Measurements from ENCODE around the gene DPP6. TPM values are rescaled to one million over a fixed set of nuclear protein-coding genes. Genes with fewer than 3 reads are reported as not detected.

DPP6 gene
- total RNA-seq, 1 donor from 2014 or later: not detected

DNA sequence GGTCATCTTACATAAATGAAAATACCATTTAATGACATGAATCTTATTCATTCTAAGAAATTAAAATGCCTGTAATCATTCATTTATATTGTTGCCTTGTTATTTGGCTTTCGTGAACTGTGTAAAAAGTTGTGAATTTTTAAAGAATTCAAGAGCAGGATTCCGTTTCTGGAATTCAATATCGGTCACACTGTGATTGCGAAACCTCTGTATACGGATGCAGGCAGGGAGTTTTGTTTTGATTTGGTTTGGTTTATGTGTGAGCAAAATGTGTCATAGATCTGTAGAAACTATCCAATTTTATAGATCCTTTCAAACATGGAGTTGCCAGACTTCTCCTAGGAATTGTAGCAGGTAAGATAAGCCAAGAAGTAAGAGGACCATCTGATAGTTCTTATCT is 441.4 kb downstream of the DPP6 start:
- Mint-ChIP-seq H3K9me3 (peaks cover 16% of the 10 kb centered on the region), H3K27ac (no peak overlapping the region), H3K4me3 (ENCODE audit: low read depth) (no peak overlapping the region), H3K4me1 (ENCODE audit: low read depth) (no peaks in the 10 kb centered on the region), H3K27me3 (ENCODE audit: low read depth) (no peaks in the 10 kb centered on the region), H3K36me3 (ENCODE audit: low read depth) (no peaks in the 10 kb centered on the region)
- no peak for DNase-seq (ENCODE audit: low spot score)
- intact Hi-C loops (cut with micrococcal nuclease): no loop called here

DNA sequence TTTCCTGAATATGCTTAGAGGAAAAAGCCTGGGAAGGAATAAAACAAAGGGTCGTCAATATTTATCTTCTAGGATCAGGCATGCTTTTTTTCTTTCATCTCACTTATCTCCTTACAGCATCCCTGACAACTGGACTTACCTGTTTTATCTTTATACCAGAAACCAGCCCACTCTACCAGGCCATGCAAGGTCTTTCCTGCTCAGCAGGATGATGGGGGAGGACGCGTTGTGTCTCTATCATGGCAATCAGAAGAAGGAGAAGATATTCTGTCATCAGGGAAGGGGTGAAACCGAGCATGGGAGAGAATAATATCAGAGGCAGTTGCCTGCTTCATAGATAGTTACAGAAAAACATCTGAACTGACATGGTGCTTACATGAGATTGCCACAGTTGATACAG is 445.6 kb downstream of the DPP6 start:
- no peak for DNase-seq (ENCODE audit: low spot score)
- no peak overlapping the region for H3K27ac Mint-ChIP-seq
- intact Hi-C loops (cut with micrococcal nuclease): no loop called here
- H3K9me3 Mint-ChIP-seq: peaks cover 13% of the 10 kb centered on the region
- H3K4me1 Mint-ChIP-seq (ENCODE audit: low read depth): no peaks in the 10 kb centered on the region
- no peaks in the 10 kb centered on the region for H3K36me3 Mint-ChIP-seq (ENCODE audit: low read depth)
- no peak overlapping the region for H3K4me3 Mint-ChIP-seq (ENCODE audit: low read depth)
- no peaks in the 10 kb centered on the region for H3K27me3 Mint-ChIP-seq (ENCODE audit: low read depth)

DNA sequence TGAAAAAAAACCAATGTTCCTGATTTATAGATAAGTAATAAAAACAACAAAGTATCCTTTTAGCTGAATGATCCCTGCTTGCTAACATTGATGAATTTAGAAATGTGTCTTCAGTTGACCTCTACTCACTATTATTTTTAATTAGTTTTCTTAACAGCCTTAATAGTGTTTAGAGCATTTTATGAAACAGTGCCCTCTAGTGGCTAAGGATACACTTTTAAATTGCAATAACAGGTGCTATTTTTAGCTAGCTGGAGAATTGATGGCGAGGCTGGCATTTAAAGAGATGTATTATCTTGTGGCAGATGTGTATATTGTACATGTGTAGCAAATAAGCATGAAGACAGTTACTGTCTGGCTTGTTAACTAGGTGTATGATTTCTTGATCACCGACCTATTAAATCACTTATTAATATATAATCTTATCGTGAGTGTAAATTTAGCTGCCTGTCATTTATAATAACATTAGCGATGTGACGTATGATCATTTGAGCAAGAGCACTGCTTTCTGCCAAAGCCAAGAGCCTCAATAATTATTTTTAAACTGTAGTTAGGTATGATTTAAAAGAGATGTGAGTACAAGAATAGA is 451.9 kb downstream of the DPP6 start:
- intact Hi-C loops (cut with micrococcal nuclease): no loop called here
- Mint-ChIP-seq H3K4me1 (ENCODE audit: low read depth) (no peaks in the 10 kb centered on the region), H3K27me3 (ENCODE audit: low read depth) (no peaks in the 10 kb centered on the region), H3K9me3 (no peaks in the 10 kb centered on the region), H3K27ac (no peak overlapping the region), H3K4me3 (ENCODE audit: low read depth) (no peak overlapping the region), H3K36me3 (ENCODE audit: low read depth) (no peaks in the 10 kb centered on the region)
- DNase-seq (ENCODE audit: low spot score): no peak

DNA sequence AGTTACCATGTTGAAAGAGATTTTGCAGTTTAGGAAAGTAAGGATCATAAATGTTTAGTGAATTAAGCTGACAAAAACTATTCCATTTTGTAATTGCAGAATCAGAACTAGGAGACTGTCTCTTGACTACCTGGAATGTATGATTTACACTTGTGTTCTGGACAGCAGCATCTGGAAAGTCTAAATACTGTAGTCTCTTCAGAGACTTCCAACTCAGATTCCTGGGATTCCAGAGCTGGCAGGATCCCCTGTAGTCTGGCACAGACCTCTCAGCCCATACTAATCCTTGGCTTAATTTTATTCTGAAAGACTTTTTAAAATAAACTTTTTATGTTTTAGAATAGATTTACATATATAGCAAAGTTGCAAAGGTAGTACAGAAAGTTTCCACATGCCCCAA is 452.7 kb downstream of the DPP6 start:
- intact Hi-C loops (cut with micrococcal nuclease): no loop called here
- H3K9me3 Mint-ChIP-seq: no peaks in the 10 kb centered on the region
- no peaks in the 10 kb centered on the region for H3K27me3 Mint-ChIP-seq (ENCODE audit: low read depth)
- no peak overlapping the region for H3K4me3 Mint-ChIP-seq (ENCODE audit: low read depth)
- H3K36me3 Mint-ChIP-seq (ENCODE audit: low read depth): no peaks in the 10 kb centered on the region
- no peaks in the 10 kb centered on the region for H3K4me1 Mint-ChIP-seq (ENCODE audit: low read depth)
- no peak for DNase-seq (ENCODE audit: low spot score)
- no peak overlapping the region for H3K27ac Mint-ChIP-seq

DNA sequence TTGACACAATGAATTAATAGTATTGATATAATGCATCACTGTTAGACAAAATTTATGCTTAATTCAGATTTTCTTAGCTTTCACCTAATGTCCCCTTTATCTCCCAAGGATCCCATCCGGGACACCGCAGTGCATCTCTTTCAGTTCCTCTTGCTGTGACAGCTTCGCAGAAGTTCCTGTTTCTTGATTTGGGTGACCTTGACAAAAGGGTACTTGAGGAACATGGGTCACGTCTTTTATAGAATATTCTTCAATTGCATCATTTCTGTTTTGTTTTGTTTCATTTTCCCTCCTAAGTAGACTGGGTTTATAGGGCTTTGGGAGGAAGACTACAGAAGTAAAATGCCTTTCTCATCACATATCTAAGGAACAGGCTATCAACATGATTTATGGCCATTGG is 453.2 kb downstream of the DPP6 start:
- Mint-ChIP-seq H3K36me3 (ENCODE audit: low read depth) (no peaks in the 10 kb centered on the region), H3K4me1 (ENCODE audit: low read depth) (no peaks in the 10 kb centered on the region), H3K9me3 (no peaks in the 10 kb centered on the region), H3K27ac (no peak overlapping the region), H3K4me3 (ENCODE audit: low read depth) (no peak overlapping the region), H3K27me3 (ENCODE audit: low read depth) (no peaks in the 10 kb centered on the region)
- intact Hi-C loops (cut with micrococcal nuclease): no loop called here
- DNase-seq (ENCODE audit: low spot score): no peak

DNA sequence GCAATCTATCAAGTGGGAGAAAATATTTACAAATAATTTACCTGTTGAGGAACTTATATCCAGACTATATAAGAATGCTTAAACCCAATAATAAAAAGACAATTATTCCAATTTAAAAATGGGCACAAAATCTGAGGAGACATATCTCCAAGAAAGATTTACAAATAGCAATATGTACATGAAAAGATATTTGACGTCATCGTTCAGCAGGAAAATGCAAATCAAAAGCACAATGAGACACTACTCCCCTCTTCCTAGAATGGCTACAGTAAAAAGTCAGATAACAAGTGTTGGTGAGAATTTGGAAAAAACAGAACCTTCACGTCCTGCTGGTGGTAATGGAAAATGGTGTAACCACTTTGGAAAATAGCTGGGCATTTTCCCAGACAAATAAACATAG is 457.0 kb downstream of the DPP6 start:
- no peaks in the 10 kb centered on the region for H3K9me3 Mint-ChIP-seq
- H3K27me3 Mint-ChIP-seq (ENCODE audit: low read depth): no peaks in the 10 kb centered on the region
- no peak overlapping the region for H3K27ac Mint-ChIP-seq
- intact Hi-C loops (cut with micrococcal nuclease): no loop called here
- no peaks in the 10 kb centered on the region for H3K36me3 Mint-ChIP-seq (ENCODE audit: low read depth)
- H3K4me1 Mint-ChIP-seq (ENCODE audit: low read depth): no peaks in the 10 kb centered on the region
- no peak for DNase-seq (ENCODE audit: low spot score)
- no peak overlapping the region for H3K4me3 Mint-ChIP-seq (ENCODE audit: low read depth)

DNA sequence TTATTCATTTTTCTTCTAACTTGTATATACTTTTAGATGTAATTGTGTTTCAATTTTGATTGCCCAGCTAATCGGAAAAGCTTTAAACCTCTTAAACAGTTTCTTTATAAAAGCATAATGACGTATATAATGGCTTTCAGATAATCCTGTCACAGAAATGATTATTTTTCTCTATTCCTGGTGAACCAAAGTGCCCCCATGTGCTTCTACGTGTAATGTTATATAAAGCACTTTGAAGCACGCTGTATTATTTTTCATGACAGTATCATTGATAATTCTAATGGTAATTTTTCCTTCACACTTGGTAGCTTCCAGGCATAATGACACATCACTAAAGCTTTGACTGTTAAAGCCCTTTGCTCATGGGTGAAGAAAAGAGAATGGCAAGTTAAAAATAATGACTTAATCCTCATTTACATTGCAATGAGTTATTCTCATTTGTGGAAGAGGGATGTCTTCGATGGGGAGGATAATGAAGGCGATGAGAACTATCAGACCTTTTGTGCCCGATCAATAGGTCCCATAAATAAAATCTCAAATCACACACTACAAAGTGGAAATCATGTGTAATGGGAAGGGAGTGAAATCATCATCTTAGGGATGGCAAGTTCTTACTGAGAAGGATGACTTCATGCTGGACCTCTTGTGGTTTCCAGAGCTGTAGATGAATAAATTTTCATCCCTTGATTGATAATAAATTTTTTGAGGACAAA is 460.1 kb downstream of the DPP6 start:
- no peak for DNase-seq (ENCODE audit: low spot score)

DNA sequence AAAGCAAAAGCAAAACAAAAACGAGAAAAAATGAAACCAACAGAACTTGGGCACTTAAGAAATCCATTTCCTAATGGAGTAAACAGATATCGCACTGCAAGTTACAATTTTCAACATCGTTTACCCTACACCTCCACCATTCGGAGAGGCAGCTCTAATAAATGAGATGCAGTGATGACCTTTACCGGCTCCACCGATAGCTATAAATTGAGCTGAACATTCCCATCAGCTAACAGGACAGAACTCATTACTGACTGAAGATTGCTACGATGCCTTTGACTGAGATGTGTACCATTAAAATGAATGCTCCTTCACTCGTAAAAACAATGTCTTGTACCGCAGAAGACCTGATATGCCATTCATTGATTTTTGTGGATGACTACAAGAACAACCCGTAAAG is 465.6 kb downstream of the DPP6 start:
- Mint-ChIP-seq H3K27me3 (ENCODE audit: low read depth) (no peaks in the 10 kb centered on the region), H3K27ac (no peak overlapping the region), H3K4me3 (ENCODE audit: low read depth) (no peak overlapping the region), H3K36me3 (ENCODE audit: low read depth) (no peaks in the 10 kb centered on the region), H3K9me3 (peaks cover 16% of the 10 kb centered on the region), H3K4me1 (ENCODE audit: low read depth) (no peaks in the 10 kb centered on the region)
- DNase-seq (ENCODE audit: low spot score): no peak
- intact Hi-C loops (cut with micrococcal nuclease): no loop called here

More for the DNA sequence above, 460.1 kb downstream of the DPP6 start:
- Mint-ChIP-seq H3K4me3 (ENCODE audit: low read depth) (no peak overlapping the region), H3K27me3 (ENCODE audit: low read depth) (no peaks in the 10 kb centered on the region), H3K36me3 (ENCODE audit: low read depth) (no peaks in the 10 kb centered on the region), H3K4me1 (ENCODE audit: low read depth) (no peaks in the 10 kb centered on the region), H3K9me3 (peaks cover 10% of the 10 kb centered on the region), H3K27ac (no peak overlapping the region)
- intact Hi-C loops (cut with micrococcal nuclease): no loop called here

DNA sequence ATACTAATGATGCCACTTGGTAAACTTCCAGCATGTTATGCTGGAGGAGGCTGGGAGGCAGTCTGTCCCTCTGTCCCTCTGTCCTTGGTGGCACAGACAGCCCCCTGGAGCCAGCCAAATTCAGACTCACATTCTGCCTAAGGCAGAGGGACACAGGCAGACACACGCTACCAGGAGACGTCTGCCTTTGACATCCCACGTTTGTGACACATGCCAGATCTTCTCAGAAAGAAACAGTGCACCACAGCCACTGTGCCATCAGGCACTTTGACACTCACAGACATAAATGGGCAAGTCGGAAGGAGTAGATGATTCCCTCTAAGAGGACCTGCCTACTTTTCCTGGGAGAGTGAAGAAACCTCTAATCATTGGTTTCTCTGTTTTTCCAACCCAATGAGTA is 467.0 kb downstream of the DPP6 start:
- H3K4me3 Mint-ChIP-seq (ENCODE audit: low read depth): no peak overlapping the region
- H3K27ac Mint-ChIP-seq: no peak overlapping the region
- H3K27me3 Mint-ChIP-seq (ENCODE audit: low read depth): no peaks in the 10 kb centered on the region
- no peaks in the 10 kb centered on the region for H3K36me3 Mint-ChIP-seq (ENCODE audit: low read depth)
- no peaks in the 10 kb centered on the region for H3K4me1 Mint-ChIP-seq (ENCODE audit: low read depth)
- H3K9me3 Mint-ChIP-seq: peaks cover 23% of the 10 kb centered on the region
- intact Hi-C loops (cut with micrococcal nuclease): no loop called here
- no peak for DNase-seq (ENCODE audit: low spot score)

DNA sequence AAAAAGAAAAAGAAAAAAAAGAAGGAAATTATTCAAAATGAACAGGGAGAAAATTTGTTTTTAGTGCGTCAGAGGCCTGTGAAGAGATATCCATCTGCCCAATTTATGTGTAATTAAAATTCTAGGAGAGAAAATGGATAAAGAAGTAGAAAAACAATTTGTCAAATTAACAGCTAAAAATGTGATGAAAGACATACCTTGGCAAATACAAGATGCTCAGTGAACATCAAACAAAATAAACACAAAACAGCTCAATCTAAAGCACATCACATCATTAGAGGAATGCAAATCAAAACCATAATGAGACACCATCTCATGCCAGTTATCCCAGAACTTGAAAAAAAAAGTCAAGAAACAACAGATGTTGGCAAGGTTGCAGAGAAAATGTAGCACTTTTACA is 477.9 kb downstream of the DPP6 start:
- Mint-ChIP-seq H3K4me1 (ENCODE audit: low read depth) (no peaks in the 10 kb centered on the region), H3K36me3 (ENCODE audit: low read depth) (no peaks in the 10 kb centered on the region), H3K4me3 (ENCODE audit: low read depth) (no peak overlapping the region), H3K27ac (no peak overlapping the region), H3K9me3 (peaks cover 11% of the 10 kb centered on the region), H3K27me3 (ENCODE audit: low read depth) (no peaks in the 10 kb centered on the region)
- DNase-seq (ENCODE audit: low spot score): no peak
- intact Hi-C loops (cut with micrococcal nuclease): no loop called here

DNA sequence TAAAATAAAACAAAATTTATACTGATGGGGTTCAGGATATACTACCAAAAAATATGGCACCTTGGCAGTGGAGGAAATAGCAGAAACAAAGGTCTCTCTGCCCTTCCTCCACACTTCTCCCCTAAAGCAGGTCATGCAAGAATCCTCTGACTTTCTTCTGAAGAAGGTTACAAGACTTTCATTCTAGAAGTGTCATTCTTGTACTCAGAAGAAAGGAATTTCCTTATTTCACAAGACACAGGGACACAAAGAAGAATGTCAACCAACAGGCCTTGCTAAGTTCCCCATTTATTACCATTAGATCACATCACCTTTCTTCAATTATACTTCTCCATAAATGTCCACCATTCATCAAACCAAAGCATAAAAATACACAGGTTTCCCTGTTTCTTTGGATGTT is 480.6 kb downstream of the DPP6 start:
- intact Hi-C loops (cut with micrococcal nuclease): no loop called here
- no peaks in the 10 kb centered on the region for H3K27me3 Mint-ChIP-seq (ENCODE audit: low read depth)
- H3K36me3 Mint-ChIP-seq (ENCODE audit: low read depth): no peaks in the 10 kb centered on the region
- no peak for DNase-seq (ENCODE audit: low spot score)
- H3K4me3 Mint-ChIP-seq (ENCODE audit: low read depth): no peak overlapping the region
- no peak overlapping the region for H3K27ac Mint-ChIP-seq
- H3K9me3 Mint-ChIP-seq: peaks cover 11% of the 10 kb centered on the region
- no peaks in the 10 kb centered on the region for H3K4me1 Mint-ChIP-seq (ENCODE audit: low read depth)

DNA sequence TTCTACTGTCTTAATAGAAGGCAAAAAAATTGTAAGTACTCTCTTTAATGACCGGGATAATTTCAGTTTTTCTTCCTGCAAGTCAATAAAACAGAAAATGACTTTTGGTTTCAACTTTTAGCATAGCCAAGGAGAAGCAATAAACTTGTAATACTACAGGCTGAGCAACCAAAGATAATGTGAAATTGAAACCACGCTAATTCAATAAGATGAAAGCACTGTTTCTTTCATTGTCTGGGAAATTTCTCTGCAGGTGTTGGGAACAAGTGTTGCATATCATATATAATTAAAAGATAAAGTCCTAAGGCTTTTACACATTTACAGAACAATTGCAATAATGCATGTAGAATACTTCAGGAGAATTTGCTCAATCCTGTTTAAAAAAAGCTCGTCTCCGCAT is 488.4 kb downstream of the DPP6 start:
- H3K27ac Mint-ChIP-seq: no peak overlapping the region
- H3K27me3 Mint-ChIP-seq (ENCODE audit: low read depth): no peaks in the 10 kb centered on the region
- DNase-seq (ENCODE audit: low spot score): no peak
- no peaks in the 10 kb centered on the region for H3K9me3 Mint-ChIP-seq
- no peaks in the 10 kb centered on the region for H3K36me3 Mint-ChIP-seq (ENCODE audit: low read depth)
- no peak overlapping the region for H3K4me3 Mint-ChIP-seq (ENCODE audit: low read depth)
- intact Hi-C loops (cut with micrococcal nuclease): no loop called here
- no peaks in the 10 kb centered on the region for H3K4me1 Mint-ChIP-seq (ENCODE audit: low read depth)

DNA sequence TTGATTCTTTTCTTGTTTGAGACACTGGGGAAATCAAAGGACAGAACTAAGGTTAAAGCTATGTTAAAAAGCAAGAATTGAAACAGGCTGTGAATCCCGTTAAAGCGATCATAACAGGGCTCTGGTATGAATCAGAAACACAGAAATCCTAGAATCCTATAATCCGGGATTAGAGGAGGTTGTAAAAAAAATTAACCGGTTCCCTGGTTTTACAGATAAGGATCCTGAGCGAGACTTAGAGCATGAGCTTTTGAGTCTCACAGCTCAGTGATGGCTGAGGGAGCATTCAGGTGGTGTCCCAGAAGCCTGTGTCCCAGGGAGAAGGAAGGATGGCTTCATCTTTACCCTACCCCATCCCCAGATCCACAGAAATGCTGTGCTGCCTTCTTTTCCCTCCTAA is 489.4 kb downstream of the DPP6 start:
- Mint-ChIP-seq H3K27me3 (ENCODE audit: low read depth) (no peaks in the 10 kb centered on the region), H3K36me3 (ENCODE audit: low read depth) (no peaks in the 10 kb centered on the region), H3K9me3 (no peaks in the 10 kb centered on the region), H3K4me3 (ENCODE audit: low read depth) (no peak overlapping the region), H3K4me1 (ENCODE audit: low read depth) (no peaks in the 10 kb centered on the region), H3K27ac (no peak overlapping the region)
- DNase-seq (ENCODE audit: low spot score): no peak
- intact Hi-C loops (cut with micrococcal nuclease): no loop called here

All from activated T-helper 2 cell treated with anti-CD3 and anti-CD28 coated beads, Interferon-gamma antibody, Interleukin-2, Interleukin-4, amounts not matched to agents 10 μg/mL and 5 μg/mL and 100 μg/mL, durations not matched to agents 14 hours and 24 hours and 36 hours (primary cell).